GM21381 (cell line): ENCODE measurements around the gene SLC28A2.
"Not testable (repeated sequence)": the region's sequence is repeated elsewhere in the genome, so short reads cannot be mapped to it uniquely, and the experiment has no call there.

Experiments used
- ATAC-seq: cut with Tn5 transposase; IDR thresholded peaks from one replicate; pipeline ENCODE4 v1.9.1; 2021; ENCODE audit warnings: mild to moderate bottlenecking, moderate library complexity; ENCODE audit not compliant: unreplicated experiment

Gene SLC28A2

GRCh38 chr15:45259796-45260195 is 7.8 kb downstream of the SLC28A2 start:
- ATAC-seq, result no peak

- no peak for ATAC-seq
Observed at GRCh38 chr15:45262906-45263461, 10.9 kb downstream of the SLC28A2 start.

DNA sequence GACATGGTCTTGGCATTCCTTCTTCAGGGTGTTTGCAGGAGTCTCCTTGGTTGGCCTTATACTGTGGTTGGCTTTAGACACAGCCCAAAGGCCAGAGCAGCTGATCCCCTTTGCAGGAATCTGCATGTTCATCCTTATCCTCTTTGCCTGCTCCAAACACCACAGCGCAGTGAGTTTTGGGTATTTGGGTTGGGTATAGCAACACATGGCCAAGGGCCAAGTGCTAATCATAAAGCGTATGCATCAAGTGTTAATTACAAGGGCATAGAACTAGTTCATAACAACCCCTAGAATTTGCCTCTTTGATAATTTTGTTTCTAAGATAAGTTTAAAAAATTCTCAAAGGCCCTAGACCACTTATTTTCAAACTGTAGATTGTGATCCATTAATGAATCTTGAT is 11.8 kb downstream of the SLC28A2 start:
- ATAC-seq, result no peak

DNA sequence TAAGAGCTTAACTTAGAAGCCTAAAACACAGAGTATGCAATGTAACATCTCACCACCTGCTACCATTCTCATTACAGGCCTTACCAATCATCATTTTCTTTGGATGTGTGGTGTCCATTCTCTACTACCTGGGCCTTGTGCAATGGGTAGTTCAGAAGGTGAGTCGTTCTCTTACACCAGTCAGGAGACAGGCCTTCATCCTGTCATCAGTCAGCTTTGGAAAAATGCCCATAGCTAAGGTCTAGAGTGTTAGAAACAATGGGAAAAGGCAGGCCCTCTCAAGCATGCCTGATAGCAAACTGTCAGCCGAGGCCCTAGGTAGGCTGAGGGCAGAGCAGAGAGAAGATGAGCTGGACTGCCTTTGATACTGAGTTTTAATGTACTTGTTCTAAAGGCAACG is 13.5 kb downstream of the SLC28A2 start:
- no peak for ATAC-seq

GRCh38 chr15:45268135-45268534 is 16.1 kb downstream of the SLC28A2 start:
- ATAC-seq, result no peak

- no peak for ATAC-seq
Observed at GRCh38 chr15:45274636-45275380, 22.8 kb downstream of the SLC28A2 start.

- ATAC-seq, result no peak
Observed at GRCh38 chr15:45276831-45277230, 24.8 kb downstream of the SLC28A2 start.

- ATAC-seq, result peak; percentile 99
Observed at GRCh38 chr15:45279024-45279698, 27.1 kb downstream of the SLC28A2 start.

DNA sequence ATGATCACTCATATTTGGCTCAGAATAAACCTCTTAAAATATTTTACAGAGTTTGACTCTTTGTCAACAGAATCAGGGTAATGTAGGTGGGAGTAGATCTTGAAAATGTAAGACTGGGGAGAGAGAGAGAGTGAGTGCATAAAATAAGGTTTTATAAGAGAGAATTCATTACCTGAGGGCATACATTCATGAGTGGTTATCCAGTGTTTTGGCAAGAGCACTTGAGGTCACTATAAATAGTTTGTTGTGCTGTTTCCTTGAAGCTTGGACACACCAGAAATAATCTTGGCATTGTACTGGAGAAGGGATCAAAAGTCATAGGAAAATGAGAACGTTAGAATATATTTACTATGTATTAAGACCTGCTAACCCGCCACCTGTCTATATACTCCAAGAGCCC is 33.4 kb downstream of the SLC28A2 start:
- no peak for ATAC-seq

DNA sequence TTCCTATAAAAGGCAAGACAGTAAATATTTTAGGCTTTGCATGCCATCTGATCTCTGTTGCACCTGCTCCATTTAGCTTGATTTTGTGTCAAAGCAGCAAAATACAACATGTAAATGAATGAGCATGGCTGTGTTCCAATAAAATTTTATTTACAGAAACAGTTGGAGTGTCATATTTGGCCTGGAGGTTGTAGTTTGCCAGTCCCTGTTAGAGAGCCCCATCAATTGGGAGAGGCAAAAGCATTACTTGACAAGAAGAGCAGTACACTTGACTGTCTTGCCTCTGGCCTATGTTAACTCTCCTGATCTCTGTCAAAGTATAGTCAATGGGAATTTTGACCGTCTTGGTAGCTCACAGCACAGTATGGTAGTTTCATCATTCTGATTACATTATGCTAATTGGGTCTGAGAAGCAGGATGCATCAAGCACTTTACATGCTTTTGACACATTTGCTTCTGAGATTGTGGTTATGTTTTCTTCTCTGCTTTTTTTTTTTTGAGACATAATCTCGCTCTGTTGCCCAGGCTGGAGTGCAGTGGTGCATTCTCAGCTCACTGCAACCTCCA is 35.4 kb downstream of the SLC28A2 start:
- no peak for ATAC-seq

DNA sequence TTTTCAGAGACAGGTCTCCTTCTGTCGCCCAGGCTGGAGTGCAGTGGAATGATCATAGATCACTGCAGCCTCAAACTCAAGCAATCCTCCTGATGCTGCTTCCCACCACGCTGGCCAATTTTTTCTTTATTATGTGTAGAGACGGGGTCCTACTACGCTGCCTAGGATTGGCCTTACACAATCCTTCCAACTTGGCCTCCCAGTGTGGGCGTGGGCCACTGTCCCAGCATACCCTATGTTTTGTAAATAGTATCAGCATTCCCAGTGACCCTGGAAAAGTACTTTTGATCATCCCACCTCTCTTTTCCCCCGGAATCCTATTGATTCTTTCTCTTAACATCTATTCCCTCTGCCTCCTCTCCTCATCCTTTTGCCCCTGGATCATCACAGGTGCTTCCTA is 36.9 kb downstream of the SLC28A2 start:
- no peak for ATAC-seq

DNA sequence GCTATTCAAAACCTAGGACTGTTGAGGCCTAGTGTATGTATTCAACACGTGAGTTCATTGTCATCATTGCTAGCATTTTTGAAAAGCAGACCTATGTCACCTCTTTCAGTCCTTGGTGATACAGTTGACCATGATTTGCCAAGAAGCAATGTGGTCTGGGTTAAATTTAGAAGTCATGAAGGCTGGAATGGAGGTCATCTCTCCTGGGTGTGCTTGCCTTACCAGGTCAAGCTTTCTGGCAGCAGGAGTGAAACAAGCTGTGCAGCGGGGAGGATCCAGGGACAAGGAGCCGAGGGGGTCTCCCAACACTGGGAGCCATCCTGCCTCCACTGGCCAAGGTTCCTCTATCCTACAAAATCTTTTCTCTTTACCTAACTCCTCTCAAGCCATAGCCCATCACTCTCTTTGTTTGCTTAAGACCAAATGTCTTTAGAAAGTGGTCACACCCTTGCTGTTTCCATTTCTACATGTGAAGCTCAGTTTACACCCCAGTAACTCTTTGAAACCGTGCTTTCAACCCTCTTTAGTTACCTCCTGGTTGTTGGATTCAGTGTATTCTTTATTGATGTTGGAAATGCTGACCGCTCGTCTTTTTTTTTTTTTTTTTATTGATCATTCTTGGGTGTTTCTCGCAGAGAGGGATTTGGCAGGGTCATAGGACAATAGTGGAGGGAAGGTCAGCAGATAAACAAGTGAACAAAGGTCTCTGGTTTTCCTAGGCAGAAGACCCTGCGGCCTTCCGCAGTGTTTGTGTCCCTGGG is 40.0 kb downstream of the SLC28A2 start:
- ATAC-seq, result no peak

DNA sequence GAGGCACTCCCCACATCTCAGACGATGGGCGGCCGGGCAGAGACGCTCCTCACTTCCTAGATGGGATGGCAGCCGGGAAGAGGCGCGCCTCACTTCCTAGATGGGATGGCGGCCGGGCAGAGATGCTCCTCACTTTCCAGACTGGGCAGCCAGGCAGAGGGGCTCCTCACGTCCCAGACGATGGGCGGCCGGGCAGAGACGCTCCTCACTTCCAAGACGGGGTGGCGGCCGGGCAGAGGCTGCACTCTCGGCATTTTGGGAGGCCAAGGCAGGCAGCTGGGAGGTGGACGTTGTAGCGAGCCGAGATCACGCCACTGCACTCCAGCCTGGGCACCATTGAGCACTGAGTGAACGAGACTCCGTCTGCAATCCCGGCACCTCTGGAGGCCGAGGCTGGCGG is 41.3 kb downstream of the SLC28A2 start:
- ATAC-seq, result not testable (repeated sequence)

GRCh38 chr15:45298964-45299378 is 46.9 kb downstream of the SLC28A2 start:
- not testable (repeated sequence) for ATAC-seq

DNA sequence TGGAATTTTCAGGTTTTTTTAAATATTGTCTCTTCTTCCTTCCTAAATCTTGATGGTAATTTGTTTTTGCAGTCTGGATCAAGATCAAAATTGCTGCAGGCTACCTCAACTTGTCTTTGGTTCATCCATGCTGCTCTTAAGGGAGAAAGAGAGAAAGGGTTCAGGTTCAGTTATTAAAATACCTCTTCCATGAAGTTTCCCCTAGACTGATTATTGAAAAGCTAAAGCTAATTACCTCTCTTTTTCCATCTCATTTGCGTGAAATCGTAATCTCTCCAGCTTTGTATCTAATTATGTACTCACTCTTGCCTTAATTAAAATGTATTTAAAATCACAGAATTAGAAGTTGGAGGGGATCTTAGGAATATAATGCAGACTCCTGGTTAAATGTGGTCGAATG is 52.7 kb downstream of the SLC28A2 start:
- no peak for ATAC-seq

GRCh38 chr15:45306105-45306504 is 54.1 kb downstream of the SLC28A2 start:
- ATAC-seq, result no peak

DNA sequence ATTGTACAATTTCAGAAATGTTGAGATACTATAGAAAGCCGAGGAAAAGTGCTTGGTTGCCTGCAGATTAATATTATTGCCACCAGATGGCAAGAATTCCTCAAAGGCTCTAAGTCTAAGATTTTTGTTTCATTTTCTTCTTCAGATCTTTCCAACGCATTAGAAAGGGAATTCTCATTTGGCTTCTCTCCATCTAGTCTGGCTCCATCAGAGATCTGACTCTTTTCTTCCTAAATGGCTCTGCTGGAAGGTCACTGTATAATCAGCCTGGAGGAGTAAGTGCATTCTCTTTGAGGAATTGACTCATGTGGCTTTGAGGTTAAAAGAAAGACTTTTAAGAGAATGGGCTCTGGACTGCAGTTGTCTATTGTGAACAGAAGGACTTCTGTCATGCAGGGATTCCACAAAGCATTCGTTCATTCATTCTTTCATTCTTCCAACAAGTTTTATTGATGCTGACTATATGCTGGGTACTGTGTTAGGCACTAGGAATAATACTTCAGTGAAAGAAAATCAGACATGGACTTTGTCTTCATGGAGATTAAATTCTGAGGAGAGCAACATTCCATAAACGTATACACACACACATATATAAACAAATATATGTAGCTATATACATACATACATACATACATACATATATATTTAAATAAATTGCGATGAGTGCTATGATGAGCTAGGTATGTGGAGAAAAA is 55.3 kb downstream of the SLC28A2 start:
- no peak for ATAC-seq

GRCh38 chr15:45314117-45314516 is 62.1 kb downstream of the SLC28A2 start:
- not testable (repeated sequence) for ATAC-seq

DNA sequence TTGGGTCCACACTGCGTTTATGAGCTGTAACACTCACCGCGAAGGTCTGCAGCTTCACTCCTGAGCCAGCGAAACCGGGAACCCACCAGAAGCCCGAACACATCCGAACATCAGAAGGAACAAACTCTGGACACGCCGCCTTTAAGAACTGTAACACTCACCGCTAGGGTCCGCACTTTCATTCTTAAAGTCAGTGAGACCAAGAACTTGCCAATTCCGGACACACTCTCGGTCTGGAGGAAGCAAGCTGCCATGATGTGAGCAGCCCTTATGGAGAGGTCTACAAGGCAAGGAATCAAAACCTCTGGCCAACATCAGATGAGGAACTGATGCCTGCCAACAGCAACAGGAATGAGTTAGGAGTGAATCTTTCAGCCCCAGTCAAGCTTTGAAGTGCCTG is 62.9 kb downstream of the SLC28A2 start:
- ATAC-seq, result no peak

- ATAC-seq, result no peak
Observed at GRCh38 chr15:45319472-45320214, 67.6 kb downstream of the SLC28A2 start.
